Measurements from ENCODE around the gene ZNF559. TPM values are rescaled to one million over a fixed set of nuclear protein-coding genes. Genes with fewer than 3 reads are reported as not detected.

The ZNF559 gene
- total RNA-seq, 1 experiment from 2014 or later = 10.9 TPM

- ATAC-seq = no peak
- H3K9me2 ChIP-seq (ENCODE audit: insufficient read depth) = no peaks in the 10 kb centered on the region
- 0 out of 2 replicates have a peak overlapping the region, but pooled peaks have one; percentile 84 for H3K9ac ChIP-seq (ENCODE audit: low read length)
- intact Hi-C loops (cut with micrococcal nuclease) = no loop called here
- ChIA-PET RAD21 (ENCODE audit: low non-redundant PET in 1 of 2, low total read pairs in 2 of 2, uncharacterized antibody in 2 of 2, unreplicated experiment in 2 of 2) (no interaction called here), POLR2A (no interaction called here), CTCF (no interaction called here)
- no peak overlapping the region for H3K27ac ChIP-seq (ENCODE audit: low read depth, low read length)
- H4K20me1 ChIP-seq (ENCODE audit: insufficient read depth) = no peaks in the 10 kb centered on the region
- peaks cover 4 to 6% of the 10 kb centered on the region in 2 experiments; a peak in 2 of 4 replicates for H3K9me3 ChIP-seq (ENCODE audit: control insufficient read depth in 1 of 2, insufficient read depth in 1 of 2, low read depth in 1 of 2, low read length in 2 of 2)
- H3K4me2 ChIP-seq (ENCODE audit: low read length) = peak overlapping the region; percentile 93
- H2AFZ ChIP-seq (ENCODE audit: low read depth, low read length, poor library complexity, severe bottlenecking) = no peak overlapping the region
- peaks cover 0 to 6% of the 10 kb centered on the region in 2 experiments; a peak in 2 of 4 replicates for H3K36me3 ChIP-seq (ENCODE audit: control insufficient read depth in 1 of 2, insufficient read depth in 2 of 2, low read length in 2 of 2)
- H3K79me2 ChIP-seq (ENCODE audit: insufficient read depth, low read length) = peaks cover 5% of the 10 kb centered on the region; the same call in 1 of the 2 replicates
- DNase-seq (ENCODE audit: low read depth, low spot score) = no peak
- no peak for TF ChIP-seq JUND (IDR thresholded peaks at IDR 0.05)
- BruUV-seq (replicated peaks) = no TSS peak
- peak overlapping the region; percentile 91 to 95 for H3K4me3 ChIP-seq (replicated peaks in 1 of 2; ENCODE audit: low read depth in 1 of 2, low read length in 2 of 2)
- peaks cover 0 to 9% of the 10 kb centered on the region in 2 experiments; a peak in 2 of 4 replicates for H3K4me1 ChIP-seq (ENCODE audit: control insufficient read depth in 1 of 2, insufficient read depth in 2 of 2, low read length in 2 of 2)
- H3K27me3 ChIP-seq (ENCODE audit: insufficient read depth, low read length) = no peaks in the 10 kb centered on the region
Observed at GRCh38 chr19:9308091-9308770, 15.7 kb upstream of the ZNF559 start.

- Histone ChIP-seq H3K27ac (ENCODE audit: low read depth, low read length) (peak within 1 kb of the TSS; percentile 79), H3K27me3 (ENCODE audit: insufficient read depth, low read length) (no peaks in the 10 kb centered on the region), H3K9ac (ENCODE audit: low read length) (peak within 1 kb of the TSS; percentile 84), H3K79me2 (ENCODE audit: insufficient read depth, low read length) (peaks cover 5% of the 10 kb centered on the region; the same call in 1 of the 2 replicates), H3K4me3 (replicated peaks in 1 of 2; ENCODE audit: low read depth in 1 of 2, low read length in 2 of 2) (peak within 1 kb of the TSS; percentile 91 to 95), H2AFZ (ENCODE audit: low read depth, low read length, poor library complexity, severe bottlenecking) (peak within 1 kb of the TSS; percentile 96), H3K4me1 (ENCODE audit: control insufficient read depth in 1 of 2, insufficient read depth in 2 of 2, low read length in 2 of 2) (peaks cover 0 to 9% of the 10 kb centered on the region in 2 experiments; a peak in 2 of 4 replicates), H3K36me3 (ENCODE audit: control insufficient read depth in 1 of 2, insufficient read depth in 2 of 2, low read length in 2 of 2) (peaks cover 0 to under 1% of the 10 kb centered on the region in 2 experiments; a peak in 1 of 4 replicates), H3K9me3 (ENCODE audit: control insufficient read depth in 1 of 2, insufficient read depth in 1 of 2, low read depth in 1 of 2, low read length in 2 of 2) (peaks cover 4 to 6% of the 10 kb centered on the region in 2 experiments; a peak in 2 of 4 replicates), H4K20me1 (ENCODE audit: insufficient read depth) (no peaks in the 10 kb centered on the region), H3K4me2 (ENCODE audit: low read length) (peak within 1 kb of the TSS; percentile 93), H3K9me2 (ENCODE audit: insufficient read depth) (no peaks in the 10 kb centered on the region)
- intact Hi-C loops (cut with micrococcal nuclease) = loop anchor here (1.0 kb wide), 1 partner anchor 15 kb away; the partner anchor contains the start of gene ZNF559
- CTCF ChIA-PET = interaction anchor here (0.7 kb wide), 1 partner anchor 14 kb away, joined by 4 read pairs; the partner anchor contains the start of gene ZNF559
- DNase-seq (ENCODE audit: low read depth, low spot score) = peak; percentile 96
- POLR2A ChIA-PET = no interaction called here
- TSS peak; percentile 74 for BruUV-seq (replicated peaks)
- peak; percentile 64 for TF ChIP-seq SP1 (IDR thresholded peaks at IDR 0.05; ENCODE audit: low read depth)
- no peak for TF ChIP-seq CBX3 (IDR thresholded peaks at IDR 0.05; ENCODE audit: low read depth)
- TF ChIP-seq POLR2AphosphoS5 (IDR thresholded peaks at IDR 0.05; ENCODE audit: low read depth, low read length) = peak; percentile 78
- TF ChIP-seq EGR1 (IDR thresholded peaks at IDR 0.05; ENCODE audit: low read depth) = peak; percentile 84
- TF ChIP-seq ATF3 (IDR thresholded peaks at IDR 0.05) = no peak
- TF ChIP-seq YY1 (IDR thresholded peaks at IDR 0.05; ENCODE audit: extremely low read depth, insufficient replicate concordance, low read depth, low read length) = peak; percentile 66
- TF ChIP-seq SRF (IDR thresholded peaks at IDR 0.05; ENCODE audit: low read depth) = peak; percentile 73
- TF ChIP-seq RAD21 (IDR thresholded peaks at IDR 0.05; ENCODE audit: low read depth) = no peak
- RAD21 ChIA-PET (ENCODE audit: low non-redundant PET in 1 of 2, low total read pairs in 2 of 2, uncharacterized antibody in 2 of 2, unreplicated experiment in 2 of 2) = no interaction called here
- ATAC-seq = peak; percentile 88
Observed at GRCh38 chr19:9309139-9309973, 14.6 kb upstream of the ZNF559 start, which contains the start of gene ZNF699. TSS of gene ZNF699 (minus strand) at chr19:9309838. CDS start at chr19:9305119, 4,719 bp downstream.
